Memory B cell (primary cell): Measurements from ENCODE around the gene IRGQ.

Experiments used
- ATAC-seq: fragments of 150-1000 bp; cut with Tn5 transposase; 2 replicates; pipeline ENCODE4 v1.10.0; 2021; ENCODE audit warnings: low read depth, mild to moderate bottlenecking, moderate library complexity
- DNase-seq, 2 donors: peaks; one replicate each; pipeline ENCODE4 v3.0.0; 2022; ENCODE audit warnings: low spot score in 2 of 2
- H3K27ac Mint-ChIP-seq: one replicate; pipeline ENCODE4 v1.8.0; 2022; ENCODE audit warnings: mild to moderate bottlenecking, moderate library complexity, mixed read lengths
- H3K27me3 Mint-ChIP-seq: one replicate; pipeline ENCODE4 v1.8.0; 2022; ENCODE audit warnings: mixed read lengths
- H3K36me3 Mint-ChIP-seq: one replicate; pipeline ENCODE4 v1.8.0; 2022; ENCODE audit warnings: mild to moderate bottlenecking, mixed read lengths
- H3K4me1 Mint-ChIP-seq: one replicate; pipeline ENCODE4 v1.8.0; 2022; ENCODE audit warnings: mixed read lengths
- H3K4me3 Mint-ChIP-seq: one replicate; pipeline ENCODE4 v1.8.0; 2022; ENCODE audit warnings: mild to moderate bottlenecking, moderate library complexity, mixed read lengths
- H3K9me3 Mint-ChIP-seq: one replicate; pipeline ENCODE4 v1.8.0; 2022; ENCODE audit warnings: mixed read lengths

Gene IRGQ

GRCh38 chr19:43634506-43634871 is 38.6 kb upstream of the IRGQ start:
- H3K9me3 Mint-ChIP-seq: no peaks in the 10 kb centered on the region
- H3K27me3 Mint-ChIP-seq: peaks cover 28% of the 10 kb centered on the region
- peaks cover 5% of the 10 kb centered on the region for H3K36me3 Mint-ChIP-seq
- no peak overlapping the region for H3K27ac Mint-ChIP-seq
- H3K4me3 Mint-ChIP-seq: no peak overlapping the region
- DNase-seq (no peak), ATAC-seq (no peak)
- H3K4me1 Mint-ChIP-seq: peaks cover 15% of the 10 kb centered on the region

GRCh38 chr19:43634068-43634467 is 38.1 kb upstream of the IRGQ start:
- H3K27me3 Mint-ChIP-seq: peaks cover 26% of the 10 kb centered on the region

GRCh38 chr19:43633520-43633919 is 37.6 kb upstream of the IRGQ start:
- H3K4me3 Mint-ChIP-seq: no peak overlapping the region
- DNase-seq (no peak), ATAC-seq (no peak)
- no peaks in the 10 kb centered on the region for H3K9me3 Mint-ChIP-seq
- H3K27me3 Mint-ChIP-seq: peaks cover 21% of the 10 kb centered on the region
- H3K4me1 Mint-ChIP-seq: peaks cover 7% of the 10 kb centered on the region
- H3K36me3 Mint-ChIP-seq: no peaks in the 10 kb centered on the region
- no peak overlapping the region for H3K27ac Mint-ChIP-seq

More at GRCh38 chr19:43634068-43634467, 38.1 kb upstream of the IRGQ start:
- no peaks in the 10 kb centered on the region for H3K9me3 Mint-ChIP-seq
- ATAC-seq (no peak), DNase-seq (no peak)
- no peak overlapping the region for H3K27ac Mint-ChIP-seq
- peaks cover 4% of the 10 kb centered on the region for H3K36me3 Mint-ChIP-seq
- H3K4me3 Mint-ChIP-seq: no peak overlapping the region
- H3K4me1 Mint-ChIP-seq: peaks cover 13% of the 10 kb centered on the region

- Mint-ChIP-seq H3K36me3 (no peaks in the 10 kb centered on the region), H3K9me3 (no peaks in the 10 kb centered on the region), H3K4me1 (peaks cover 5% of the 10 kb centered on the region), H3K4me3 (no peak overlapping the region), H3K27ac (no peak overlapping the region), H3K27me3 (peaks cover 21% of the 10 kb centered on the region)
- DNase-seq (no peak), ATAC-seq (no peak)
Observed at GRCh38 chr19:43631491-43631890, 35.6 kb upstream of the IRGQ start.

- ATAC-seq (no peak), DNase-seq (no peak)
- Mint-ChIP-seq H3K4me3 (no peak overlapping the region), H3K27ac (no peak overlapping the region), H3K9me3 (peaks cover 2% of the 10 kb centered on the region), H3K4me1 (peaks cover 3% of the 10 kb centered on the region), H3K36me3 (no peaks in the 10 kb centered on the region), H3K27me3 (peaks cover 20% of the 10 kb centered on the region)
Observed at GRCh38 chr19:43628646-43629326, 32.9 kb upstream of the IRGQ start.

GRCh38 chr19:43626838-43627237 is 30.9 kb upstream of the IRGQ start:
- Mint-ChIP-seq H3K4me3 (no peak overlapping the region), H3K36me3 (no peaks in the 10 kb centered on the region), H3K4me1 (peaks cover 3% of the 10 kb centered on the region), H3K27me3 (peaks cover 16% of the 10 kb centered on the region), H3K27ac (no peak overlapping the region), H3K9me3 (peaks cover 2% of the 10 kb centered on the region)
- no peak for ATAC-seq
- DNase-seq: no peak

- Mint-ChIP-seq H3K27ac (no peak overlapping the region), H3K27me3 (peaks cover 16% of the 10 kb centered on the region), H3K36me3 (no peaks in the 10 kb centered on the region), H3K9me3 (peaks cover 2% of the 10 kb centered on the region), H3K4me3 (no peak overlapping the region), H3K4me1 (peaks cover 3% of the 10 kb centered on the region)
- DNase-seq: no peak
- ATAC-seq: no peak
Observed at GRCh38 chr19:43625918-43626579, 30.1 kb upstream of the IRGQ start.

GRCh38 chr19:43624933-43625332 is 29.0 kb upstream of the IRGQ start:
- Mint-ChIP-seq H3K36me3 (no peaks in the 10 kb centered on the region), H3K27ac (no peak overlapping the region)

GRCh38 chr19:43623889-43624670 is 28.1 kb upstream of the IRGQ start:
- no peak for ATAC-seq
- DNase-seq: no peak
- Mint-ChIP-seq H3K4me1 (peaks cover 14% of the 10 kb centered on the region), H3K4me3 (no peak overlapping the region), H3K27ac (no peak overlapping the region), H3K36me3 (no peaks in the 10 kb centered on the region), H3K27me3 (peaks cover 14% of the 10 kb centered on the region), H3K9me3 (peaks cover 2% of the 10 kb centered on the region)

More at GRCh38 chr19:43624933-43625332, 29.0 kb upstream of the IRGQ start:
- Mint-ChIP-seq H3K4me1 (peaks cover 10% of the 10 kb centered on the region), H3K27me3 (peaks cover 14% of the 10 kb centered on the region), H3K4me3 (no peak overlapping the region), H3K9me3 (peaks cover 2% of the 10 kb centered on the region)
- DNase-seq: peak; percentile 67 to 81
- ATAC-seq: peak; percentile 89

- Mint-ChIP-seq H3K36me3 (no peaks in the 10 kb centered on the region), H3K27ac (no peak overlapping the region), H3K9me3 (peaks cover 2% of the 10 kb centered on the region), H3K4me1 (peaks cover 17% of the 10 kb centered on the region), H3K4me3 (no peak overlapping the region), H3K27me3 (peaks cover 14% of the 10 kb centered on the region)
- no peak for DNase-seq
- ATAC-seq: no peak
Observed at GRCh38 chr19:43622956-43623355, 27.0 kb upstream of the IRGQ start.

GRCh38 chr19:43622070-43622469 is 26.1 kb upstream of the IRGQ start:
- Mint-ChIP-seq H3K27me3 (peaks cover 10% of the 10 kb centered on the region), H3K27ac (no peak overlapping the region), H3K4me1 (peaks cover 17% of the 10 kb centered on the region)

GRCh38 chr19:43620061-43621001 is 24.4 kb upstream of the IRGQ start:
- peaks cover 17% of the 10 kb centered on the region for H3K4me1 Mint-ChIP-seq
- no peak for ATAC-seq
- peaks cover 2% of the 10 kb centered on the region for H3K9me3 Mint-ChIP-seq

More at GRCh38 chr19:43622070-43622469, 26.1 kb upstream of the IRGQ start:
- DNase-seq (no peak), ATAC-seq (no peak)
- Mint-ChIP-seq H3K4me3 (no peak overlapping the region), H3K36me3 (no peaks in the 10 kb centered on the region), H3K9me3 (peaks cover 2% of the 10 kb centered on the region)

GRCh38 chr19:43619262-43620060 is 23.5 kb upstream of the IRGQ start, which contains the start of gene ZNF428:
TSS of gene ZNF428 (minus strand) at chr19:43619629. CDS start at chr19:43614304, 5,325 bp downstream.
- peak; percentile 84 for ATAC-seq
- peak; percentile 74 to 79 for DNase-seq
- peak within 1 kb of the TSS; percentile 98 for H3K4me3 Mint-ChIP-seq
- H3K27me3 Mint-ChIP-seq: no peaks in the 10 kb centered on the region
- peaks cover 2% of the 10 kb centered on the region for H3K9me3 Mint-ChIP-seq
- H3K4me1 Mint-ChIP-seq: peaks cover 17% of the 10 kb centered on the region
- H3K27ac Mint-ChIP-seq: peak within 1 kb of the TSS; percentile 94
- no peaks in the 10 kb centered on the region for H3K36me3 Mint-ChIP-seq

More at GRCh38 chr19:43620061-43621001, 24.4 kb upstream of the IRGQ start:
- no peaks in the 10 kb centered on the region for H3K27me3 Mint-ChIP-seq
- DNase-seq: no peak
- H3K36me3 Mint-ChIP-seq: no peaks in the 10 kb centered on the region
- peak overlapping the region; percentile 94 for H3K27ac Mint-ChIP-seq
- peak overlapping the region; percentile 98 for H3K4me3 Mint-ChIP-seq
